A549 (cell line): ENCODE data around the gene TRIM7. TPM values are rescaled to one million over a fixed set of nuclear protein-coding genes. Genes with fewer than 3 reads are reported as not detected.

Experiments used
- ATAC-seq, 2 experiments: fragments of 200-7000 bp in 1 of 2; fragments of >200 bp in 1 of 2; cut with Nextera tagmentation in 1 of 2; cut with Tn5 transposase in 1 of 2; 3 replicates each; pipeline versions ENCODE4 v1.8.0 to v1.9.1; 2018 to 2020; ENCODE audit warnings: mild to moderate bottlenecking in 1 of 2, moderate library complexity in 1 of 2
- CTCF ChIA-PET: fragments of 300-600 bp; sonication (Branson Sonifier 250); formaldehyde crosslinking; extraction: SDS; loops from one replicate; lab custom pipeline; 2021; ENCODE audit warnings: antibody characterized with exemption, inconsistent platforms; lab: Yijun Ruan, JAX
- POLR2A ChIA-PET: fragments of 350-600 bp; formaldehyde crosslinking; extraction: SDS; loops from one replicate; lab custom pipeline; 2021; ENCODE audit warnings: antibody characterized with exemption, inconsistent platforms; lab: Yijun Ruan, JAX
- DNase-seq, 2 experiments: peaks; one replicate each; pipeline versions ENCODE4 v3.0.0 to v3.0.0-alpha.2; 2011 to 2016; ENCODE audit warnings: low read depth in 1 of 2, low spot score in 1 of 2
- FAIRE-seq: peaks from 2 replicates; lab custom pipeline; 2011; peaks lifted over from hg19 to GRCh38; lab: Jason Lieb, UNC
- H3K27ac ChIP-seq, 2 experiments: fragments of >200 bp; sonication (Bioruptor Twin); formaldehyde crosslinking; 3 replicates each; pipeline ENCODE4 v1.5.1; 2016 to 2017
- H3K4me1 ChIP-seq: fragments of >200 bp; sonication (Bioruptor Twin); formaldehyde crosslinking; 3 replicates; pipeline ENCODE4 v1.6.1; 2016
- H3K4me2 ChIP-seq: fragments of >200 bp; sonication (Bioruptor Twin); formaldehyde crosslinking; 3 replicates; pipeline ENCODE4 v1.6.1; 2016
- H3K4me3 ChIP-seq: fragments of >200 bp; sonication (Bioruptor Twin); formaldehyde crosslinking; 3 replicates; pipeline ENCODE4 v1.5.1; 2016
- H3K9me3 ChIP-seq: fragments of >200 bp; sonication (Bioruptor Twin); formaldehyde crosslinking; 3 replicates; pipeline ENCODE4 v1.6.1; 2016
- ATOH8 ChIP-seq: fragments of 250-450 bp; sonication (Bioruptor Pico); IDR thresholded peaks from 2 replicates; pipeline ENCODE4 v1.5.0; 2020; ENCODE audit warnings: low read depth, mild to moderate bottlenecking, moderate library complexity
- CHD2 ChIP-seq: fragments of 150-350 bp; IDR thresholded peaks from 2 replicates; pipeline ENCODE4 v1.6.1; 2014; ENCODE audit warnings: low read length; ENCODE audit not compliant: partially characterized antibody
- CHD4 ChIP-seq: fragments of 200-600 bp; sonication (generic); IDR thresholded peaks from 2 replicates; pipeline ENCODE4 v1.6.1; 2016; ENCODE audit warnings: antibody characterized with exemption, mild to moderate bottlenecking, borderline replicate concordance
- FOXS1 ChIP-seq: fragments of 250-450 bp; sonication (Bioruptor Pico); IDR thresholded peaks from 2 replicates; pipeline ENCODE4 v1.5.0; 2020; ENCODE audit warnings: mild to moderate bottlenecking, moderate library complexity
- HDAC2 ChIP-seq: fragments of 200-600 bp; sonication (generic); IDR thresholded peaks from 2 replicates; pipeline ENCODE4 v1.6.1; 2016
- HES2 ChIP-seq: fragments of >200 bp; sonication (Bioruptor Twin); formaldehyde crosslinking; IDR thresholded peaks from 2 replicates; pipeline ENCODE4 v1.6.1; 2016
- HOXB5 ChIP-seq: fragments of 250-450 bp; sonication (Bioruptor Pico); IDR thresholded peaks from 2 replicates; pipeline ENCODE4 v1.5.0; 2020; ENCODE audit warnings: mild to moderate bottlenecking, moderate library complexity
- JUNB ChIP-seq: fragments of >200 bp; sonication (Bioruptor Twin); formaldehyde crosslinking; IDR thresholded peaks from 2 replicates; pipeline ENCODE4 v1.6.1; 2016
- KDM1A ChIP-seq: fragments of 200-600 bp; sonication (generic); IDR thresholded peaks from 2 replicates; pipeline ENCODE4 v1.6.1; 2016; ENCODE audit warnings: low read depth, mild to moderate bottlenecking
- MAX ChIP-seq: IDR thresholded peaks from 2 replicates; pipeline ENCODE4 v1.6.1; 2012
- MAZ ChIP-seq: fragments of 150-350 bp; IDR thresholded peaks from 2 replicates; pipeline ENCODE4 v1.6.1; 2014; ENCODE audit warnings: antibody characterized with exemption, low read depth, low read length, borderline replicate concordance
- MYC ChIP-seq: IDR thresholded peaks from 2 replicates; pipeline ENCODE4 v1.6.1; 2012; ENCODE audit warnings: mild to moderate bottlenecking, inconsistent platforms, low read length, improper control_type of control experiment, borderline replicate concordance
- NPAS2 ChIP-seq: fragments of 250-450 bp; sonication (Bioruptor Pico); IDR thresholded peaks from 2 replicates; pipeline ENCODE4 v1.8.0; 2022; ENCODE audit warnings: mild to moderate bottlenecking, moderate library complexity, borderline replicate concordance
- PBX3 ChIP-seq: IDR thresholded peaks from 2 replicates; pipeline ENCODE4 v1.6.1; 2012
- PHF8 ChIP-seq: fragments of 200-600 bp; sonication (generic); IDR thresholded peaks from 2 replicates; pipeline ENCODE4 v1.6.1; 2016; ENCODE audit warnings: low read depth, mild to moderate bottlenecking, antibody characterized with exemption, moderate library complexity, borderline replicate concordance
- POLR2AphosphoS2 ChIP-seq: conservative IDR thresholded peaks from 2 replicates; pipeline ENCODE4 v1.6.1; 2012; ENCODE audit warnings: low read length, improper control_type of control experiment, inconsistent platforms
- RCOR1 ChIP-seq: fragments of 150-350 bp; IDR thresholded peaks from 2 replicates; pipeline ENCODE4 v1.6.1; 2014; ENCODE audit warnings: antibody characterized with exemption, low read length, low read depth
- REST ChIP-seq: fragments of 200-600 bp; sonication (generic); IDR thresholded peaks from 2 replicates; pipeline ENCODE4 v1.6.1; 2016; ENCODE audit warnings: antibody characterized with exemption, mild to moderate bottlenecking, moderate library complexity
- RFX5 ChIP-seq: fragments of 450-650 bp; IDR thresholded peaks from 2 replicates; pipeline ENCODE4 v1.7.1; 2014; ENCODE audit warnings: antibody characterized with exemption, mild to moderate bottlenecking, moderate library complexity
- RNF2 ChIP-seq: fragments of 200-600 bp; sonication (generic); IDR thresholded peaks from 2 replicates; pipeline ENCODE4 v1.6.1; 2016; ENCODE audit warnings: low read depth, mild to moderate bottlenecking, antibody characterized with exemption, moderate library complexity, borderline replicate concordance
- SMC3 ChIP-seq: fragments of >200 bp; sonication (Bioruptor Twin); formaldehyde crosslinking; IDR thresholded peaks from 3 replicates; pipeline ENCODE4 v1.6.1; 2018; ENCODE audit warnings: inconsistent platforms
- SREBF2 ChIP-seq: fragments of 450-650 bp; IDR thresholded peaks from 2 replicates; pipeline ENCODE4 v1.6.1; 2014; ENCODE audit warnings: mild to moderate bottlenecking, moderate library complexity
- ZC3H11A ChIP-seq: fragments of 450-650 bp; IDR thresholded peaks from 2 replicates; pipeline ENCODE4 v1.6.1; 2014; ENCODE audit warnings: antibody characterized with exemption, mild to moderate bottlenecking
- WGBS: methylation state at CpG from one replicate; pipeline ENCODE4 v1.1.6; 2017; ENCODE audit errors: missing lambda C conversion rate; 5-methylcytosine and 5-hydroxymethylcytosine counted together
- polyA plus RNA-seq, 4 experiments: library from polyadenylated mRNA; depleted of rRNA in 3 of 4; stranded (reverse); fragments of >200 nt; fragmentation: RNase III in 1 of 4; extraction: RNeasy Plus Mini Kit Qiagen cat#74134 plus additional on column Dnase treatment in 1 of 4; gene quantifications; 2 replicates in 3 of 4; 3 replicates in 1 of 4; pipeline ENCODE4 v1.2.3, GENCODE V29; 2011 to 2017

TRIM7 gene
- polyA plus RNA-seq, 2 of the 4 experiments (the other 2 are of a cell fraction) = 21.8 to 30.7 TPM

- Histone ChIP-seq H3K9me3 (no peaks in the 10 kb centered on the region), H3K4me1 (peaks cover 11% of the 10 kb centered on the region; the same call in 2 of the 3 replicates), H3K27ac (no peak overlapping the region), H3K4me2 (no peak overlapping the region), H3K4me3 (no peak overlapping the region)
- no peak for TF ChIP-seq HES2
- no peak for TF ChIP-seq RCOR1
- TF ChIP-seq SMC3 = no peak
- no peak for TF ChIP-seq POLR2AphosphoS2
- no peak for TF ChIP-seq REST
- TF ChIP-seq MAZ = no peak
- TF ChIP-seq ATOH8 (CRISPR knock-in tag) = no peak
- no peak for TF ChIP-seq RFX5
- no peak for TF ChIP-seq RNF2
- no peak for TF ChIP-seq KDM1A
- no peak for TF ChIP-seq MAX
- no peak for TF ChIP-seq SREBF2
- no peak for TF ChIP-seq MYC
- TF ChIP-seq NPAS2 (CRISPR knock-in tag) = no peak
- no peak for TF ChIP-seq CHD2
- TF ChIP-seq CHD4 = no peak
- TF ChIP-seq HOXB5 (CRISPR knock-in tag) = no peak
- TF ChIP-seq HDAC2 = no peak
- ATAC-seq (no peak), DNase-seq (no peak), FAIRE-seq (no peak)
- WGBS = 85% methylated on average over 12 of the region's 12 CpGs
- POLR2A ChIA-PET = interaction anchor here (0.6 kb wide), 1 partner anchor 618 kb away, joined by 7 read pairs; no protein-coding TSS in a partner anchor
- CTCF ChIA-PET = interaction anchor here (1.1 to 2.2 kb wide), 5 partner anchors 8 to 37 kb away, joined by 3 to 12 read pairs (median 4); partner anchors contain the start of gene TRIM41
Observed at GRCh38 chr5:181198106-181198685, 6.8 kb downstream of the TRIM7 start.

- FAIRE-seq = no peak
- no peak for ATAC-seq
- no peak for DNase-seq
- H3K4me2 ChIP-seq = no peak overlapping the region
- peaks cover 18% of the 10 kb centered on the region for H3K4me1 ChIP-seq
- ChIA-PET CTCF (interaction anchor here (1.0 to 2.2 kb wide), 6 partner anchors 8 to 38 kb away, joined by 3 to 12 read pairs (median 4); no protein-coding TSS in a partner anchor), POLR2A (no interaction called here)
- no peak overlapping the region for H3K4me3 ChIP-seq
- no peak overlapping the region for H3K27ac ChIP-seq
- no peaks in the 10 kb centered on the region for H3K9me3 ChIP-seq
- WGBS = 74% methylated on average over 7 of the region's 8 CpGs
- TF ChIP-seq PHF8 (no peak), ZC3H11A (no peak), JUNB (no peak), PBX3 (no peak), RNF2 (no peak), FOXS1 (CRISPR knock-in tag) (no peak), HDAC2 (no peak)
Observed at GRCh38 chr5:181197326-181197951, 7.6 kb downstream of the TRIM7 start.
